Astrocyte (in vitro differentiated cells and primary cell): ENCODE data around the gene MGAM2. TPM values are rescaled to one million over a fixed set of nuclear protein-coding genes. Genes with fewer than 3 reads are reported as not detected.

ENCODE experiments used
- DNase-seq: peaks from one replicate; pipeline ENCODE4 v3.0.0-alpha.2; 2010; ENCODE audit warnings: low read depth
- FAIRE-seq: peaks from 2 replicates; lab custom pipeline; 2011; peaks lifted over from hg19 to GRCh38; lab: Jason Lieb, UNC
- H2AFZ ChIP-seq: 2 replicates; pipeline ENCODE4 v1.6.0; 2012; ENCODE audit warnings: low read depth, low read length, inconsistent platforms
- H3K27ac ChIP-seq: 2 replicates; pipeline ENCODE4 v1.5.1; 2011; ENCODE audit warnings: low read depth, low read length, inconsistent platforms
- H3K27me3 ChIP-seq: 2 replicates; pipeline ENCODE4 v1.6.0; 2011; ENCODE audit warnings: low read length, inconsistent platforms; ENCODE audit not compliant: insufficient read depth
- H3K36me3 ChIP-seq: 2 replicates; pipeline ENCODE4 v1.5.1; 2011; ENCODE audit warnings: low read length, inconsistent platforms; ENCODE audit not compliant: insufficient read depth
- H3K4me1 ChIP-seq: 2 replicates; pipeline ENCODE4 v1.5.1; 2011; ENCODE audit warnings: low read length, inconsistent platforms; ENCODE audit not compliant: insufficient read depth
- H3K4me2 ChIP-seq: 2 replicates; pipeline ENCODE4 v1.6.0; 2012; ENCODE audit warnings: low read length, inconsistent platforms
- H3K4me3 ChIP-seq: 2 replicates; pipeline ENCODE4 v1.5.1; 2011; ENCODE audit warnings: low read depth, mild to moderate bottlenecking, low read length, inconsistent platforms; ENCODE audit not compliant: insufficient read depth
- H3K79me2 ChIP-seq: 2 replicates; pipeline ENCODE4 v1.6.0; 2012; ENCODE audit warnings: mild to moderate bottlenecking, low read length, inconsistent platforms; ENCODE audit not compliant: insufficient read depth
- H3K9ac ChIP-seq: 2 replicates; pipeline ENCODE4 v1.6.0; 2012; ENCODE audit warnings: mild to moderate bottlenecking, low read length, inconsistent platforms
- H3K9me3 ChIP-seq: 2 replicates; pipeline ENCODE4 v1.5.1; 2012; ENCODE audit warnings: low read depth, mild to moderate bottlenecking, low read length, inconsistent platforms; ENCODE audit not compliant: insufficient read depth
- H4K20me1 ChIP-seq: 2 replicates; pipeline ENCODE4 v1.6.0; 2012; ENCODE audit warnings: low read length, inconsistent platforms; ENCODE audit not compliant: insufficient read depth
- H3K27ac Mint-ChIP-seq: one replicate; pipeline ENCODE4 v1.8.0; 2021; ENCODE audit warnings: mild to moderate bottlenecking, mixed read lengths; ENCODE audit not compliant: unreplicated experiment
- H3K27me3 Mint-ChIP-seq: one replicate; pipeline ENCODE4 v1.8.0; 2021; ENCODE audit warnings: low read depth, mixed read lengths; ENCODE audit not compliant: unreplicated experiment
- H3K36me3 Mint-ChIP-seq: one replicate; pipeline ENCODE4 v1.8.0; 2021; ENCODE audit warnings: low read depth, mixed read lengths; ENCODE audit not compliant: unreplicated experiment
- H3K4me1 Mint-ChIP-seq: one replicate; pipeline ENCODE4 v1.8.0; 2021; ENCODE audit warnings: low read depth, mixed read lengths; ENCODE audit not compliant: unreplicated experiment
- H3K4me3 Mint-ChIP-seq: one replicate; pipeline ENCODE4 v1.8.0; 2021; ENCODE audit warnings: mild to moderate bottlenecking, moderate library complexity, mixed read lengths; ENCODE audit not compliant: unreplicated experiment
- H3K9me3 Mint-ChIP-seq: one replicate; pipeline ENCODE4 v1.8.0; 2021; ENCODE audit warnings: mild to moderate bottlenecking, mixed read lengths; ENCODE audit not compliant: unreplicated experiment
- EZH2 ChIP-seq: IDR thresholded peaks from 2 replicates; pipeline ENCODE4 v1.6.1; 2012; ENCODE audit warnings: mild to moderate bottlenecking, low read length, inconsistent platforms; ENCODE audit not compliant: insufficient read depth
- total RNA-seq: library from RNA; stranded (reverse); gene quantifications from 2 replicates; pipeline ENCODE4 v1.2.1, GENCODE V29; 2021
- TF ChIP-seq, protein P1 (sequence below): IDR thresholded peaks from 2 replicates; pipeline ENCODE4 v1.5.1; 2011; ENCODE audit warnings: low read depth, mild to moderate bottlenecking, inconsistent platforms, low read length, moderate library complexity; ENCODE audit not compliant: insufficient read depth

The MGAM2 gene
- total RNA-seq, 1 donor from 2014 or later, result 0.05 TPM

DNA sequence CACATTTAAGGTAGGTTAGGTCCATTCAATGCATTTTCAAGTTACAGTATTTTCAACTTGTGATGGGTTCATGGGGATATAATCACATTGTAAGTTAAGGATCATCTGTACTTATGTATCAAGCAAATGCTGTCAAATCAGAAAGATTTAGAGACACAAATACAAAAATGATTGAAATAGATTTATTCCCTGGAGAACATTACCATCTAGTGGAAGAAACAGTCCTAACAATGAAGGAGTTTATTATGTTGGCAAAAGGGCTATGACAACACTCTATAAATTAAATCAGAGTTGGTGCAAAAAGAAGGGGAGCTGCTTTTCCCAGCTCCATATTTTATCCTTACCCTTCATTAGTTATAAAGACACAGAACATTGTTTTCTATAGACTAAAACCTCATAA, 77.3 kb downstream of the MGAM2 start:
- no peak overlapping the region for H3K4me3 Mint-ChIP-seq
- Histone ChIP-seq H2AFZ (no peak overlapping the region), H3K36me3 (no peaks in the 10 kb centered on the region), H3K4me1 (no peaks in the 10 kb centered on the region), H4K20me1 (no peaks in the 10 kb centered on the region), H3K9me3 (no peaks in the 10 kb centered on the region), H3K4me3 (no peak overlapping the region), H3K4me2 (no peak overlapping the region), H3K9ac (no peak overlapping the region), H3K79me2 (no peaks in the 10 kb centered on the region), H3K27me3 (no peaks in the 10 kb centered on the region), H3K27ac (no peak overlapping the region)
- peaks cover 4% of the 10 kb centered on the region for H3K4me1 Mint-ChIP-seq
- DNase-seq (no peak), FAIRE-seq (no peak)
- no peaks in the 10 kb centered on the region for H3K36me3 Mint-ChIP-seq
- no peak overlapping the region for H3K27ac Mint-ChIP-seq
- no peaks in the 10 kb centered on the region for H3K27me3 Mint-ChIP-seq
- TF ChIP-seq EZH2, result no peak
- TF ChIP-seq, protein P1, sequence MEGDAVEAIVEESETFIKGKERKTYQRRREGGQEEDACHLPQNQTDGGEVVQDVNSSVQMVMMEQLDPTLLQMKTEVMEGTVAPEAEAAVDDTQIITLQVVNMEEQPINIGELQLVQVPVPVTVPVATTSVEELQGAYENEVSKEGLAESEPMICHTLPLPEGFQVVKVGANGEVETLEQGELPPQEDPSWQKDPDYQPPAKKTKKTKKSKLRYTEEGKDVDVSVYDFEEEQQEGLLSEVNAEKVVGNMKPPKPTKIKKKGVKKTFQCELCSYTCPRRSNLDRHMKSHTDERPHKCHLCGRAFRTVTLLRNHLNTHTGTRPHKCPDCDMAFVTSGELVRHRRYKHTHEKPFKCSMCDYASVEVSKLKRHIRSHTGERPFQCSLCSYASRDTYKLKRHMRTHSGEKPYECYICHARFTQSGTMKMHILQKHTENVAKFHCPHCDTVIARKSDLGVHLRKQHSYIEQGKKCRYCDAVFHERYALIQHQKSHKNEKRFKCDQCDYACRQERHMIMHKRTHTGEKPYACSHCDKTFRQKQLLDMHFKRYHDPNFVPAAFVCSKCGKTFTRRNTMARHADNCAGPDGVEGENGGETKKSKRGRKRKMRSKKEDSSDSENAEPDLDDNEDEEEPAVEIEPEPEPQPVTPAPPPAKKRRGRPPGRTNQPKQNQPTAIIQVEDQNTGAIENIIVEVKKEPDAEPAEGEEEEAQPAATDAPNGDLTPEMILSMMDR, result peak; percentile 42
- no peaks in the 10 kb centered on the region for H3K9me3 Mint-ChIP-seq

DNA sequence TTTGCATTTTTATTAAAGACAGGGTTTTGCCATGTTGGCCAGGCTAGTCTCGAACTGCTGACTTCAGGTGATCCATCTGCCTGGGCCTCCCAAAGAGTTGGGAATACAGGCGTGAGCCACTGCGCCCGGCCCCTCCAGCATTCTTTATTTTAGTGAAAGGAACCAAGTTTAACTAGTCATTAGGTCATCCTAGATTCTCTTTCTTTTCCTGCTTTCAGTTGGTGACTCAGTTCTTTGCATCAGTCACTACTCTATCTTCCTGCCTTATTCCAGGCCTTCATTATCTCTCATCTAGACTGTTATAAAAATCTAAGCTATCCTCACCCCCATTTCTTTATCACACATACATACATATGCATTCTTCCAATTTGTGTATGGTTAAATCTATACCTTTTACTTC, 82.7 kb downstream of the MGAM2 start:
- no peaks in the 10 kb centered on the region for H3K36me3 Mint-ChIP-seq
- no peaks in the 10 kb centered on the region for H3K27me3 ChIP-seq
- no peaks in the 10 kb centered on the region for H3K79me2 ChIP-seq
- H3K4me1 ChIP-seq, result peaks cover 6% of the 10 kb centered on the region
- FAIRE-seq (no peak), DNase-seq (peak; percentile 49)
- H4K20me1 ChIP-seq, result no peaks in the 10 kb centered on the region
- no peak overlapping the region for H3K4me2 ChIP-seq
- H3K9ac ChIP-seq, result no peak overlapping the region
- H3K27ac ChIP-seq, result no peak overlapping the region
- H3K36me3 ChIP-seq, result no peaks in the 10 kb centered on the region
- H2AFZ ChIP-seq, result no peak overlapping the region
- no peak overlapping the region for H3K4me3 Mint-ChIP-seq
- H3K9me3 ChIP-seq, result no peaks in the 10 kb centered on the region
- H3K27me3 Mint-ChIP-seq, result no peaks in the 10 kb centered on the region
- TF ChIP-seq EZH2, result no peak
- TF ChIP-seq, protein P1, result no peak
- peak overlapping the region; percentile 1 for H3K27ac Mint-ChIP-seq
- peaks cover 14% of the 10 kb centered on the region for H3K4me1 Mint-ChIP-seq
- no peaks in the 10 kb centered on the region for H3K9me3 Mint-ChIP-seq
- no peak overlapping the region for H3K4me3 ChIP-seq

DNA sequence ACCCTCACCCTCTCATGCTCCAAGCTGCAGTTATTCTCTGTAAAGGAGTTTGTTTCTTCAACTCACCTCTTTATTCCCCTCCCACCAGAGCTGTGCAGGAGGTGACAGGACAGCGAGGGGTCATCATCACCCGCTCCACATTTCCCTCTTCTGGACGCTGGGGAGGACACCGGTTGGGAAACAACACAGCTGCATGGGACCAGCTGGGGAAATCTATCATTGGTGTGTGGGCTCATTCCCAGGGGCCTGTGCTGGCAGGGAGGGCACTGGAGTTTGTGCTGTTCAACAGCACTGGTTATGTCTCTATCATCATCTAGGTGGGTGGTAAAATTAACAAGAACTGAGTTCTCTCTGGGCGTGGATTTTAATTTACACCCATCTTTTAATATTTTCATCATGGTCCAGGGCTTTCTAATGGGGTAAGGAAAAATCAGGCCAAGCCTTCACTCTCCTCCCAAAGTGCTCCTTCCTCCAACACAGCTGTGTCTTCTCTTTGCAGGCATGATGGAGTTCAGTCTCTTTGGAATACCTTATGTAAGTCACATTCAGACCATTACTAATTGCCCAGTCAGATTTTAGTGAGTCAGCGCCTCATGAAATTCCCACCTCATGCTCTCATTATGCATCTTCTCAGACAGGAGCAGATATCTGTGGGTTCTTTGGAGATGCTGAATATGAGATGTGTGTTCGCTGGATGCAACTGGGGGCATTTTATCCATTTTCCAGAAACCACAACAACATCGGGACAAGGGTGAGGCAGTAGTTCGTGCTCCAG, 84.7 kb downstream of the MGAM2 start:
- H3K4me1 Mint-ChIP-seq, result peaks cover 16% of the 10 kb centered on the region
- Histone ChIP-seq H3K4me3 (no peak overlapping the region), H3K36me3 (no peaks in the 10 kb centered on the region), H2AFZ (no peak overlapping the region), H3K27ac (peak overlapping the region; percentile 31), H3K4me1 (peaks cover 6% of the 10 kb centered on the region), H3K79me2 (no peaks in the 10 kb centered on the region), H3K4me2 (peak overlapping the region; percentile 42), H3K9me3 (no peaks in the 10 kb centered on the region), H4K20me1 (no peaks in the 10 kb centered on the region), H3K9ac (no peak overlapping the region), H3K27me3 (no peaks in the 10 kb centered on the region)
- H3K27ac Mint-ChIP-seq, result peak overlapping the region; percentile 83
- DNase-seq (peak; percentile 88), FAIRE-seq (no peak)
- no peak overlapping the region for H3K4me3 Mint-ChIP-seq
- no peak for TF ChIP-seq EZH2
- TF ChIP-seq, protein P1, result no peak
- no peaks in the 10 kb centered on the region for H3K9me3 Mint-ChIP-seq
- no peaks in the 10 kb centered on the region for H3K36me3 Mint-ChIP-seq
- H3K27me3 Mint-ChIP-seq, result no peaks in the 10 kb centered on the region
